ENCODE data around the gene CDC42EP4.

CDC42EP4 gene

DNA sequence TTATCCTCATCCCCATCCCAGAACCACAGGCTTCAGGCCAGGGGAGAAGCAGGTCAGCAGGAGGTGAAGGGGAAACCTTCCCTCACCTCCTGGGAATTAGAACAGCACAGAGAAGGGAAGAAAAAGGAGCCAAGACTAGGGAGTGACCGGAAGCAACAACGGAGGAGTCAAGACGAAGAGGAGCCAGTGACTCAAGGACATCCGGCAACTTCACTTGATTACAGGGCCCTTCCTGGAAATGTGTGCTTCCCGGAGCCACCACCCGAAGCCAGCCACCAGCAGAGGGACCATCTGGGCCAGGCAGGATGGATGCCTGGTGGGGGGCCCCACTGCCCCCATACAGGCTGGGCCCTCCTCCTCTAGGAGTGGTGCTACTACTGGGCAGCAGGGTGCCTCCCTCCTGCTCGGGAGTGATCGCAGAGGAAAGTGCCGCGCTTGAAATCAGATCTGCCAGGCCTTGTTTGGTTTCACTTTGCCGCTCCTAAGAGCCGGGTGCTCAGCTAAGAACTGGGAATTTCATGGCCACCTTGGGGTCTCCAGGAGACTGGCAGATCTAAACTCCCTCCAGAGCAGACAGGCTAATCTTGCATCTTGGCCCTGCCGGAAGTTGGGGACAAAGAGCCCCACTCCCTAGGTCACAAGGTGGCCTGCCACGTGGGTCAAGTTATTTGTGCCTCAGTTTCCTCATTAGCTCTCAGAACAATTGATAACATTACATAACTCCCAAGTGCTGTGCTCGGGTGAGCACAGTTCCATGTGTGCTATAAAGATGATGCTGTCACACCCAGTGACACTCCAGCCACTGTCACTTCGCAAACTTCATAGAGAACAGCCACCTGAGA, 6.6 kb downstream of the CDC42EP4 start:
- H3K27ac ChIP-seq, result peak overlapping the region; percentile 87

DNA sequence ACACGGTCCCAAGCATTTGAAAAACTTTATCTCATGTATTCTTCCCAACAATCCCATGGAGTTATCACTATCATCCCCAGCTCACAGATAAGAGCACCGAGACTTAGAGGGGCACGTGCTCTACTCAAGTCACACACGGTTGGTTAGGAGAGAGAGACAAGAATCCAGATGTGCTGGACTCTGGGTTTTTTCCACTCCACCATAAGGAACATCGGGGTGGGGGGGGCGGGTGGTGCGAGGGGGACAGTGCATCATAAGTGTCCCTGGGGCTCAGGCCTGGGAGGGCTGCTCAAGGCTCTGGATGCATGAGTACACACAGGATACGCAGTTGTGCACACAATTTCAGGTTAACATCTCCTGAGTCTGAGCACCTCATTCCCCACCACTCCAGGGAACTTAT, 7.4 kb downstream of the CDC42EP4 start:
- no peak for DNase-seq (ENCODE audit: low read depth, low spot score)
- H3K27ac ChIP-seq, result peak overlapping the region; percentile 87

More for the DNA sequence above, 6.6 kb downstream of the CDC42EP4 start:
- no peak for DNase-seq (ENCODE audit: low read depth, low spot score)

DNA sequence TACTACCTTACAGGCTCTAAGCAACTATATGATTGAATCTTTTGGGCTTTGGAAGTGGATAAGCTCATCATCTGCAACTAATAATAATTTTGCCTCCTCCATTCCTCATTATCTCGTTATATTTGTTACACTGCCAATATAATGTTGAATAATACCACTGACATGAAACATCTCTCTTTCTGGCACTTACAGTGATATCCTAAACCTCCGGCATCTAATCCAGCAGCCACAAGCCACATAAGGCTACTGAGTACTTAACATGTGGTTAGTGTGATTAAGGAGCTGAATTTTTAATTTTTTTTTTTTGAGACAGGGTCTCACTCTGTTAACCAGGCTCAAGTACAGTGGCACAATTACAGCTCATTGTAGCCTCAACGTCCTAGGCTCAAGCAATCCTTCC, 9.6 kb downstream of the CDC42EP4 start:
- DNase-seq (ENCODE audit: low read depth, low spot score), result no peak
- H3K27ac ChIP-seq, result no peak overlapping the region

DNA sequence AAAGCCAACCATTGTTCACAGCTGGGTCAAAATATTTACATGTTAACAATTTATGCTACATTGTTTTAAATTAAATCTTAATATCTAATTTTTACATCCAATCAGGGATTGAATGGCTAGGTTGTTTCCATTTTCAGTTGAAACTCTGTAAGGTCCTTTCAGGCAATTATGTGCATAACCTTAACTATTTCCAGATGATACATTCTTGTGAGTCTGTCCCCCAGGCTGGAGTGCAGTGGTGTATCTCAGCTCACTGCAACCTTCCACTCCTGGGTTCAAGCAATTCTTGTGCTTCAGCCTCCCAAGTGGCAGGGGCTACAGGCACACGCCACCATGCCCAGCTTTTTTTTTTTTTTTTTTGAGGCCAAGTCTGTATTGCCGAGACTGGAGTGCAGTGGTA, 10.4 kb downstream of the CDC42EP4 start:
- no peak for DNase-seq (ENCODE audit: low read depth, low spot score)
- no peak overlapping the region for H3K27ac ChIP-seq

DNA sequence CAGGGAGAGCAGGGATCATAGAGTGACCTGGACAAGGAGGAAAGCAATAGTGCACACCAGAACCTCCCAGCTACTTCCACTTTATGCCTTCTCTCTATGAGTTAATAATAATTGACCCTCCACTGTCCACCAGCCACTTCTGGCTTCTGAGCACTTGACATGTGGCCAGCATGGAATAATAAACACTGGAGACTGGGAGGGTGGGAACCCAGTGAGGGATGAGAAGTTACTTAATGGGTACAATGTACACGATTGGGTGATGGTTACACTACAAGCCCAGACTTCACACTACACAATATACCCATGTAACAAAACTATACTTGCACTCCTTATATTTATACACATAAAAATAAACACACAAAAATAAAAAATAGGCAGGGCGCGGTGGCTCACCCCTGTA, 11.4 kb downstream of the CDC42EP4 start:
- H3K27ac ChIP-seq, result no peak overlapping the region
- no peak for DNase-seq (ENCODE audit: low read depth, low spot score)

DNA sequence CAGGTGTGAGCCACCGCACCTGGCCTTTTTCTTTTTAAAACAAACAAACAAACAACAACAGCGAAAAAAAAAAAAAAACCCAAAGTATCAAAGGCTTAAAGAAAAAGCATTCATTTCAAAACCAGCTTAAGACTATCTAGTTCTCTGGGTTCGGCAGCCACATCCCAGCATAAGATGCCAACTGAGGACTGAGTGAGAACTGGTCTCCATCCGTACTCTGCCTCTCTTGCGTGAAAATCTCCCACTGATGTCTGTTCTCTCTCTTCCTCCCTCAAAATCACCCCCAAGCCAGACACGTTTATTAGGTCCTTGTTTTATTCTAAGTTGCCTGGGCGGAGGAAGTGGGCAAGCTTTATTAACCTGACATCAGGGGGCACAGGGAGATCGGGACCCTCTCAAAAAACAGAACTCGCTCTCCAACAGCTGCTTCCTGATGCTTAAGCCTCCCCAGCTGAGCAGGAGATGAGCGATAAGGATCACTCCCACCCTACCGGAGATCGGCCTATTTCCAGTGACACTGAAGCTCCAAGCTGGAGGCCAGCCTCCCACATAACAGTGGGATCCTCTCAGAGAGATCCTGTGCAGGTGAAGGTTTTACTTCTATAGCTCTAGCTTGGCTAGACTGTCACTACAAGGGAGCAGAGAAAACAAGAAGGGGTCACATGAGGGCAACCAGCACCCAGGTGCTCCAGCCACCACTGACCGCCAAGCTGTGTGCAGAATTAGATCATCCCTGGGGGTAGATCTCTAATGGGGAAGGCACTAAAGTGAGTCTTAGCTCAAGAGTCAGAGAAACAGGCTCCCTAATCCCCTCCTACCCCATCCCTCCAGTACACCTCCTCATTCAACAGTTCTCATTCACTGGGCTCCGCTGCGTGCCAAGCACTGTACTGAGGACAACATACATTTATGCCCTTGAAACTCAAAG, 13.6 kb downstream of the CDC42EP4 start:
- DNase-seq (ENCODE audit: low read depth, low spot score), result no peak
- no peak overlapping the region for H3K27ac ChIP-seq

DNA sequence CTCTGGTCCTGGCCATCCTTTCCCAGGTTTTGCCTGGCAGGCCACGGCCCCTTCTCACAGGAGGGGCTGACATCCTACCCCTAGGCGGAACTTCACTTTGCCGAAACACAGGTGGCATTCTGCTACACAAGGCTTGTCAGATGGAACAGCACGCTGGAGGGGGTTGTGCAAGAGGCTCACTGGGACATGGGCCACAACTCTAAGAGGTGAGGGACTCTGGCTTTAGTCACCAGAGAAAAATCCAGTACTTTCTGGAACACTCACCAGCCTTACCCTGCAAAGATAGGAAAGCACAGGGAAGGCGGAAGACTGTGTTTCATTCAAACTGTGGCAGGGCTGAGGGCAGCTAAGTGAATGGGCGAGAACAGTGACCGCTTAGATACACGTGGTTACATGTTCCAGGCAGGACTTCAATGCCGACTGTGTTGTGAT, 18.3 kb downstream of the CDC42EP4 start:
- no peak for DNase-seq (ENCODE audit: low read depth, low spot score)
- peak overlapping the region; percentile 86 for H3K27ac ChIP-seq

DNA sequence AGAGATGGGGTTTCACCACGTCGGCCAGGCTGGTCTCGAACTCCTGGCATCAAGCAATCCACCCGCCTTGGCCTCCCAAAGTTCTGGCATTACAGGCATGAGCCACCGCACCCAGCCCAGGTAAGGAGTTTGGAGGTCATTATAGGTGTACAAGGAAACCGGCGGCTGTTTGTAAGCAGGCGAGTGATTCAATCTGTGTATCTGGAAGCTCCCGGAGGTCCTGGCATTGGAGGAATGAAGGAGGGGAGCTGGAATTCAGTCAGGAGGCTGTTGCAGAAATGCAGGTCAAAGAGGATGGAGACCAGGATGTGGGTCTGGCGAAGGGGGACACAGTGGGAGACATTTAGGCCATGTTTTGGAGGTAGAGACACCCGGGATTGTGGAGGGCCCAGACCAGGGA, 18.8 kb downstream of the CDC42EP4 start:
- H3K27ac ChIP-seq, result peak overlapping the region; percentile 86
- no peak for DNase-seq (ENCODE audit: low read depth, low spot score)

DNA sequence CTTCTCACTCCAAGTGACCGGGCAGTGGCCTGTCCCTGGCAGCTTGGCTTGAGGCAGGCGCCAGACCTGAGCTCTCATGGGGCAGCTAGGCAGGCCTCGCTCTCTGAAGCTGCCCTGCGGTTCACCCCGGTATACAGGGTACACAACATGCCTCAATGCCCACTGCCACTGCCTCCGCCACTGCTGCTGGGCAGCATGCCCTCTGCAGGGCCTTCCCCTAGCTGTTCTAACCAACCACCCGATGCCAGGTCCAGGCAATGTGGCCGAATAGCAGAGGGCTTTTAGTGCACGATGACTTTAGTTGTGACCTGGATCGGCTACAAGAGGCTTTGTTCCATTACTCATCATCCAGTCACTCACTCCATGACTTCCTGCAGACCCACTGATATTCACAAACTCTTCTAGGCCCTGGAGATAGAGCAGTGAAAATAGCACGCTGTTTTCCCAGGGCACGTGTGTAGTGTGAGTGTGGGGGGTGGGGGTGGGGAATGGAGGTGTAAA, 19.7 kb downstream of the CDC42EP4 start:
- H3K27ac ChIP-seq, result peak overlapping the region; percentile 86
- no peak for DNase-seq (ENCODE audit: low read depth, low spot score)

DNA sequence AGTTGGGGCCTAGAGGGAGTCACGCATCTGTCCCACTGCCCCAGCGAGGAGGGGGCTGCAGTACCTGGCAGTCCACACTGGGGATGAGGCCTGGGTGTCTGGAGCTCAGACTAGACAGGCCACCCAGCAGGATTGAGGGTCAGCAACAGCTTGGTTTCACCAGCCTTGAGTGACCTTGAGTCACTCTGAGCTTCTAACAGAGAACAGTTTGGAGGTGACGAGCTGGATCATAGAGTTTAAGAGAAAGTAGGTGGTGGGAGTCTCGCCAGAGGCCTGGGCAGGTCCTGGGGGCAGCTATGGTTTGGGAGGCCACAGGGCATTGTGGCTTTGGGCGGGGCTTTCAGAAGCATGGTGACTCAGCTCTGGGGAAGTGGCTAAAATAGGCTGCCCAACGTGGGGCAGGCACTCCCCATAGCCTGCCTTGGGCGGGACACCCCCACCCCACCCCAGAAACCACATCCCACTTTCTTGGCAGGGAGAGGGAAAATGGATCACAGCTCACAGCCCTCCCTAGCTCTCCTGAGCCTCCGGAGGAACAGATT, 20.5 kb downstream of the CDC42EP4 start:
- DNase-seq (ENCODE audit: low read depth, low spot score), result no peak
- peak overlapping the region; percentile 86 for H3K27ac ChIP-seq

DNA sequence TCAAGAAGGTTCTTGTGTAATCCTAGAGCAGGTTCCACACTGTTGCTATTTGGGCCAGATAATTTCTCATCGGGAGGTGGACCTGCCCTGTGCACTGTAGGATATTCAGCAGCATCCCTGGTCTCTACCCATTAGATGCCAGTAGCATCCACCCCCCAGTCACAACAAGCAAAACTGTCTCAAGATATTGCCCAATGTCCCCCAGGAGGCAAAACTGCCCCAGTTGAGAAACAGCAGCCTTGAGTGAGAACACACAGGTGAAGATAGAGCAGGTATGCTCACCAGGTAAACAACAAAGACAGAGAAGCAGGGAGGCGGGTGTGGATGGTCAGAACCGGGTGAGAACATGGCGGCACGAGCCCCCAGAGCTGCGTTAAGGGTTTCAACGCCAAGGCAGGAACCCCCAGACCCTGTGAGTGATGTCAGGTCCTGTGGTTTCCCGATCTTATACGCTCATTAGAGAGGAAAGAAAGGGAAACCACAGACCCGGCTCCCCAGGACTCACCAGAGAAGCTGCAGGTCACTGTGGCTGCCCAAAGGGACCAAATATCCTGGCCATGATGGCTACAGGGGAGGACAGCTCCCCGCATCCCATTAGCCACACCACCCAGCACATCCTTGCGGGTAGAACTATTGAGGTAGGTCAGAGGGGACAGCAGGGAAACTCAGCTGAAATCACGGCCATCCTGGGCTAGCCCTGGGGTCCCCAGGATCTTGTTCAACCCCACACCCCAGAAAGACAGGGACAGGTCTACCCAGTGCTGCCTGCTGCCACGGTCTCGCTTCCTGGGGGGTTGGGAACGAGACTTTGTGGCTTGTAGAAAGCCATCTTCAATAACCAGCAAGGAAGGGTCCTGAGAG, 21.2 kb downstream of the CDC42EP4 start:
- H3K27ac ChIP-seq, result peak overlapping the region; percentile 86
- DNase-seq (ENCODE audit: low read depth, low spot score), result no peak

DNA sequence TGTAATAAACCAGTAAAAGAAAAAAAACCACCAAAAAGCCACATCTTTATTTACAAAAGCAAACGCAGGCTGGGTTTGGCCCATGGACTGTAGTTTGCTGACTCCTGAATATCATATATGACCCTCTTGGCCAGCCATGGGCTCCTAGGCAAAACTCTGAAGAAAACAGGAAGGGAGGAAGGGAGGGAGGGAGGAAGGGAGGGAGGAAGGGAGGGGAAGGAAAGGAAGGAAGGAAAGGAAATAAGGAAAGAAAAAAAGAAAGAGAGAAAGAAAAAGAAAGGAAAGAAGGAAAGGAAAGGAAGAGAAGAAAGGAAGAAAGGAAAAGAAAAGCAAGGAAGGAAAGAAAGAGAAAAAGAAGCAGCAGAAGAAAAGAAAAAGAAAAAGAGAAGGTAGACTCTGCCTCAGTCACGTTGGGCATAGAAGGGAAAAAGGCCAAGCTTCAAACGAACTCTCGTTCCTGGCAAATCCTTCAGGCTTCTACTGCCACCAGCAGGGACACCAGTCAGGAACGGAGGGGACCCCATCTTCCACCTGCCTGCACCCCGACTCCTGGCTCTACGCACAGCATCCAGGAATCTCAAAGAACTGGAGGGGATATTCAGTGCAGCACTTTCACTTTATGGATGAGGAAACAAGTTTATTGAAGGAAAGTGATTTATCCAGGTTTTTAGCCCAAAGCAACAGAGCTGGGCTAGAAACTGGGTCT, 22.1 kb downstream of the CDC42EP4 start:
- no peak overlapping the region for H3K27ac ChIP-seq
- DNase-seq (ENCODE audit: low read depth, low spot score), result no peak

DNA sequence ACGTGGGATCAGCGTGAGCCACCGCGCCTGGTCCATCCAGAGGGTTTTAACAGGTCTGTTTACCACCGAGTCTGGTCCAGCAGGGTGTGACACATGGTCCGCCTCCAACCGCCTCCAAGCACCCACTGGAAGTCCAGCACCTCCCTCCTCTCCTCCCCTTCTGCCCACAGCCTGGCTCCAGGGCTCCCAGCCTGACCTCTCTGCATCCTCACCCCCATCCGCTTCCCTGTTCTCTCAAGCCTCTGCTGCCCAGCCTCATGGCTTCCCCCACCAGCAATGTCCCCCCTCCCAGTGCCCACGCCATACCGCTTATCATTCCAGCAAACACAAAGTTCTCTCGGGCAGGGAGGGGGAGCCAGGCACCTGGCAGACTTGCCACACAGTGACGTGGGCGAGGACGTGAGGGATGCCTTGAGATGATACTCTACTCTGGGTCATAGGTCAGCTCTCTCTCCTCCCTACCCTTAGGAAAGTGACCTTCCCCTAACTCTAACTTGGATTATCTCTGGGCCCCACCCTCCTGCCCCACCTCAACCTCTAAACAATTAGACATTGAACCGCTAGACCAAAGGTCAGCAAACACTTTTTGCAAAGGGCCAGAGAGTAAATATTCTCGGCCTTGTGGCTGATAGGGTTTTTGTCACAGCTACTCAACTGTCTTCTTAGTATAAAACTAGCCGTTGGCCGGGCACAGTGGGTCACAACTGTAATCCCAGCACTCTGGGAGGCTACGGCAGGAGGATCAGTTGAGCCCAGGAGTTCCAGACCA, 23.1 kb downstream of the CDC42EP4 start:
- DNase-seq (ENCODE audit: low read depth, low spot score), result no peak
- H3K27ac ChIP-seq, result no peak overlapping the region

DNA sequence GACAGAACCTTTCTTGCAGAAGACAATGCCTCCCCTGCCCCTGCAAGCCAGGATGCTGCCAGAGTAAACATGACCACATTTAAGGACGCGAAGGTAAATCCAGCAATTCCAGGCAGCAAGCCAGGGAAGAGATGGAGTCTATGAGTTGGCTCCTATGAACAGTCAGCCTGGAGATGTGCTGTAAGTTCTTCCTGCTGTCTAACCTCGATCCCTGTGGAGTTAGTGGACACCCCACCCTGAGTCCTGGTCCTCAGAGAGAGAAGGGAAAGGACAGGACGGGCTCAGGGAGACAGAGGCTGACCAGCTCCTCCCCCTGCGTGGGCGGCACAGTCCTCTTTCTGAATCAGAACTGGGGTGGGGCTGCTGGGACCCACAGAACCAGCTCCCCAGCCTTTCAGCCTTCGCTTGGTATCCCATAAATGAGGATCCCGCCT, 24.9 kb downstream of the CDC42EP4 start:
- no peak for DNase-seq (ENCODE audit: low read depth, low spot score)
- H3K27ac ChIP-seq, result peak overlapping the region; percentile 17

DNA sequence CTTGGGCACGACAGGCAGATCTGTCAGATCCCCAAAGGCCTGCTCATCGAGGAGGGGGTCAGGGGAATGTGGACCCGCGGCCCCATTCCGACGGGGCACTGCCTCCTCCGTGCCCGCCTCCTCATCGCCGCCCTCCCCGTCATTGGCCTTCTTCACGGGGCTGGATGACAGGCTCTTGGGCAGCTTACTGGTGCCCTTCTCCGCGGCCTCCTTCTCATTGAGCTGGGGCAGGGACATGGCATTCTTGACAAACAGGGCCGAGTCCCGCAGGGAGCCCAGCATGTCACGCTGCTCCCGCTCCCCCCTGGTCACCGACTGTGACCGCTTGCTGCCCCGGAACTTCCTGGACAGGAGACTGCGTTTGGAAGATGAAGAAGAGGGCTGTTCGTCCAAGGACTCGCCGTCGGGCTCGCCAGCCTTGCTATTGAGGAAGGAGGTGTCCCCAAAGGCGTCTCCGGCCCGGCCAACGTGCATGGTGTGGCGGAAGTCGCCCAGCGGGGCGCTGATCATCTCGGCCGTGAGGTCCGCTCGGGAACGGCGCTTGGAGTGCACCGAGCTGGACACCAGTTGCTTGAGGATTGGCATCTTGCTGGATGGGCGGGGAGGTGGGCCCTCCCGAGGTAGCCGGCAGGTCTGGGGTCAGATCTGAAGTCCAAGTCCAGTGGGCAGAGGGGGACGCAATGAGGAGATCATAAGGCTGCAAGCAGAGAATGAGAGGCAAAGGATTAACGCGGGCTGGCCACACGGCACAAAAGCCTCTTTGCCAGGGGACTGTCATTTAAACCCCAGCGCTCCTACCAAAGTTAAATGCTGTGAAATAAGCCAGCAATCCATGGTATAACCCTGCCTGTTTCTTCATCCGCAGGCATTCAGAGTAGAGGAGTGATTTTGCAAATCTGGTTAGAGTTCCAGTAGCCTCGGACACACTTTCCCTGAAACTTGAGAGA, 25.6 kb downstream of the CDC42EP4 start:
- H3K27ac ChIP-seq, result peak overlapping the region; percentile 17
- no peak for DNase-seq (ENCODE audit: low read depth, low spot score)

DNA sequence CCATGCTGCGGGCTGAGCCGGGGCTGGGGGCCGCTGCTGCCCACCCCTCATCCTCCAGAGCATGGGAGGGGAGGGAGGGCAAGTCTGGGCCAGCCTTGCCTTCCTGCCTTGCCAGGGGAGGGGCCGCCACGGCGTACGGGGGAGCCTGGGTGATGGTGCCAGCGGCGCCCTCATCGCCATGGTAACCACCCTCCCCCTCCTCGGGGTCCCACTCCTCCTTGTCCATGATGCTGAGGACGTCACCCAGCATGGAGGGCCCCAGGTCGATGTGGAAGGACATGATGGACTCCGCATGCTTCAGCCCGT, 26.2 kb downstream of the CDC42EP4 start:
- no peak for DNase-seq (ENCODE audit: low read depth, low spot score)

DNA sequence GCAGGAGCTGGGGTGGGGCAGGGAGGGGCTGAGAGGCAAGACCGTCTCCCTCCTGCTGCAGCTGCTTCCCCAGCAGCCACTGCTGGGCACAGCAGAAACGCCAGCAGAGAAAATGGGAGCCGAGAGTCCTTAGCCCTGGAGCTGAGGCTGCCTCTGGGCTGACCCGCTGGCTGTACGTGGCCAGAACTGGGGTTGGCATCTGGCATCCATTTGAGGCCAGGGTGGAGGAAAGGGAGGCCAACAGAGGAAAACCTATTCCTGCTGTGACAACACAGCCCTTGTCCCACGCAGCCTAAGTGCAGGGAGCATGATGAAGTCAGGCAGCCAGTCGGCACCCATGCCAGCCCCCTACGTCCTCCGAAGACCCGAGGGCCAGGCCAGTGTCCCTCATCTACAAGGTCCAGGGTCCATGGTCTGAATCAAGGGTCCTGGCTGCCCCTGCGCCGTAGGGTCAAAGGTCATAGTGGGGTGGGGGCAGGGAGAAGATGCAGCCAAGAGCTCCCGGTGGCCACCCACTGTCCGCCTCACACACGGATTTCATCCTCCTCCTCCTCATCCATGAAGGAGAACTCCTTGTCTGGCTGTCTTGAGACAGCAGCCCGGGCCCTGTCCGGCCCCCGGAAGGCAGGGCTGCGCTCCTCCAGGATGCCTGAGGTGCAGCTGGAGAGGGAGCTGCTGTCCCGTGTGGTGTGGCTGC, 26.7 kb downstream of the CDC42EP4 start:
- DNase-seq (ENCODE audit: low read depth, low spot score), result no peak
- H3K27ac ChIP-seq, result no peak overlapping the region

More for the DNA sequence above, 26.2 kb downstream of the CDC42EP4 start:
- no peak overlapping the region for H3K27ac ChIP-seq
